ENCODE measurements around the gene SLC22A23.

The SLC22A23 gene

DNA sequence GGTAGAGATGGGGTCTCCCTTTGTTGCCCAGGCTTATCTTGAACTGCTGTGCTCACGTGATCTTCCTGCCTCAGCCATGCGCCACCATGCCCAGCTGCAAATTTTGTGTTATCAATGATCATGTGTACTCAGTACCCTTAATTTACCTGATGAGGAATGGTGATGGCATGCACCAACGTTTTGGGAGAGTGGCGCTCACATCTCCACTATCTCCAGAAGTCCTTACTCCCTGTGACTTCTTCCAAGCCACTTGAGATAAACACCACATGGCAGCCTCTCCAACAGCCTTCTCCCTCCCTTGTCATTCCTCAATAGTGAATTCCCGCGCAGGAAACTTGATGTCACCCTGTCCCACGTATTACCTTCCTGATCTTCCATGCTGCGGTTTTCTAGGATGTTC is 140.0 kb downstream of the SLC22A23 start:
- Histone ChIP-seq H3K4me3 (ENCODE audit: low read length) (no peak overlapping the region), H3K9me2 (replicated peaks; ENCODE audit: control insufficient read depth, low read length) (no peaks in the 10 kb centered on the region), H3F3A (ENCODE audit: control insufficient read depth, insufficient read depth) (no peaks in the 10 kb centered on the region), H3K9me3 (ENCODE audit: control insufficient read depth, insufficient read depth, low read length) (no peaks in the 10 kb centered on the region), H4K20me1 (ENCODE audit: control insufficient read depth, insufficient read depth, low read depth, low read length) (no peaks in the 10 kb centered on the region), H3K4me1 (ENCODE audit: control insufficient read depth, low read length) (no peaks in the 10 kb centered on the region), H3K27ac (ENCODE audit: low read depth, low read length) (no peak overlapping the region), H3K79me2 (ENCODE audit: control insufficient read depth, low read length) (no peaks in the 10 kb centered on the region), H3K36me3 (ENCODE audit: control insufficient read depth, low read length) (no peaks in the 10 kb centered on the region), H3K27me3 (ENCODE audit: control insufficient read depth, low read length) (peaks cover 18% of the 10 kb centered on the region), H3K4me2 (ENCODE audit: low read length) (no peak overlapping the region)
- TF ChIP-seq, protein P1, sequence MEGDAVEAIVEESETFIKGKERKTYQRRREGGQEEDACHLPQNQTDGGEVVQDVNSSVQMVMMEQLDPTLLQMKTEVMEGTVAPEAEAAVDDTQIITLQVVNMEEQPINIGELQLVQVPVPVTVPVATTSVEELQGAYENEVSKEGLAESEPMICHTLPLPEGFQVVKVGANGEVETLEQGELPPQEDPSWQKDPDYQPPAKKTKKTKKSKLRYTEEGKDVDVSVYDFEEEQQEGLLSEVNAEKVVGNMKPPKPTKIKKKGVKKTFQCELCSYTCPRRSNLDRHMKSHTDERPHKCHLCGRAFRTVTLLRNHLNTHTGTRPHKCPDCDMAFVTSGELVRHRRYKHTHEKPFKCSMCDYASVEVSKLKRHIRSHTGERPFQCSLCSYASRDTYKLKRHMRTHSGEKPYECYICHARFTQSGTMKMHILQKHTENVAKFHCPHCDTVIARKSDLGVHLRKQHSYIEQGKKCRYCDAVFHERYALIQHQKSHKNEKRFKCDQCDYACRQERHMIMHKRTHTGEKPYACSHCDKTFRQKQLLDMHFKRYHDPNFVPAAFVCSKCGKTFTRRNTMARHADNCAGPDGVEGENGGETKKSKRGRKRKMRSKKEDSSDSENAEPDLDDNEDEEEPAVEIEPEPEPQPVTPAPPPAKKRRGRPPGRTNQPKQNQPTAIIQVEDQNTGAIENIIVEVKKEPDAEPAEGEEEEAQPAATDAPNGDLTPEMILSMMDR (IDR thresholded peaks at IDR 0.05; ENCODE audit: low read depth, low read length, poor library complexity, severe bottlenecking): no peak

DNA sequence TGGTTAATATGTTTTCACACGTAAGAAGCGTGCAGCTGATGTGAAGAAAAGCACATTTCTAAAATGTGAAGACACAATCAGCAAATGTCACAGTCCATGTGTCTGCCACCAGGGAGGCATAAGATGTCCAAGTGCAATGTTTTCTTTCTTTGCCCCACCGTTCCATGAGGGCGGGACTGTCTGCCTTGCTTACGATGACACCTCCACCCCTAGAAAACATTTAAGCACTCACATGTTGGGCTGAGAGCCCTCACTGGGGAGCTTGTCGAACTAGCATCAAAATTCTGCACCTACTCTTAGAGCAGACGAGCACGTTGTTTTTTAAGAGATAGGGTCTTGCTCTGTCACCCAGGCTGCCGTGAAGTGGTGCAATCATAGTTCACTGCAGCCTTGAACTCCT is 140.5 kb downstream of the SLC22A23 start:
- Histone ChIP-seq H3K4me1 (ENCODE audit: control insufficient read depth, low read length) (no peaks in the 10 kb centered on the region), H3K9me2 (replicated peaks; ENCODE audit: control insufficient read depth, low read length) (no peaks in the 10 kb centered on the region), H3K4me2 (ENCODE audit: low read length) (no peak overlapping the region), H3K27me3 (ENCODE audit: control insufficient read depth, low read length) (peaks cover 15% of the 10 kb centered on the region), H3K79me2 (ENCODE audit: control insufficient read depth, low read length) (no peaks in the 10 kb centered on the region), H3K36me3 (ENCODE audit: control insufficient read depth, low read length) (no peaks in the 10 kb centered on the region), H4K20me1 (ENCODE audit: control insufficient read depth, insufficient read depth, low read depth, low read length) (no peaks in the 10 kb centered on the region), H3K9me3 (ENCODE audit: control insufficient read depth, insufficient read depth, low read length) (no peaks in the 10 kb centered on the region), H3K4me3 (ENCODE audit: low read length) (no peak overlapping the region), H3K27ac (ENCODE audit: low read depth, low read length) (no peak overlapping the region), H3F3A (ENCODE audit: control insufficient read depth, insufficient read depth) (no peaks in the 10 kb centered on the region)
- TF ChIP-seq, protein P1 (IDR thresholded peaks at IDR 0.05; ENCODE audit: low read depth, low read length, poor library complexity, severe bottlenecking): no peak
- no peak for TF ChIP-seq EZH2phosphoT487 (IDR thresholded peaks at IDR 0.05; ENCODE audit: borderline replicate concordance, low read length)

DNA sequence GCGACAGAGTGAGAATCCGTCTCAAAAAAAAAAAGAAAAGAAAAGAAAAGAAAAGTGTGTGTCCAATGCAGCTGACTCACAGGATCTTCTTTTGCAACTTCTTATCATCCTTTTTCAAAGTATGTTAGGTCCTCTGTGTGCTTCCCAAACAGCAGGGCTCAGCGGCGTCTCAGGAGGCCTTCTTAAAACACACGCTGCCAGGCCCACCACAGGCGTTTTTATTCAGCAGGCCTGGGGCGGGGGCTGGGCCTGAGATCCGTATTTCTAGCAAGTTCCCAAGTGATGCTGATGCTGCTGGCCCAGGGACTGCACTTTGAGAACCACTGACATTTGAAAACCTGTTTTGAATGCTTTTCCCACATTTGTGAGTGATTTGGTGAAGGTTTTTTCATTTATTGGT is 141.0 kb downstream of the SLC22A23 start:
- no peaks in the 10 kb centered on the region for H3K36me3 ChIP-seq (ENCODE audit: control insufficient read depth, low read length)
- H3K27me3 ChIP-seq (ENCODE audit: control insufficient read depth, low read length): peaks cover 18% of the 10 kb centered on the region

More for the DNA sequence above, 141.0 kb downstream of the SLC22A23 start:
- Histone ChIP-seq H3K4me1 (ENCODE audit: control insufficient read depth, low read length) (no peaks in the 10 kb centered on the region), H3K27ac (ENCODE audit: low read depth, low read length) (no peak overlapping the region), H3K79me2 (ENCODE audit: control insufficient read depth, low read length) (no peaks in the 10 kb centered on the region), H4K20me1 (ENCODE audit: control insufficient read depth, insufficient read depth, low read depth, low read length) (no peaks in the 10 kb centered on the region), H3K4me2 (ENCODE audit: low read length) (no peak overlapping the region), H3K4me3 (ENCODE audit: low read length) (no peak overlapping the region), H3F3A (ENCODE audit: control insufficient read depth, insufficient read depth) (no peaks in the 10 kb centered on the region), H3K9me2 (replicated peaks; ENCODE audit: control insufficient read depth, low read length) (no peaks in the 10 kb centered on the region), H3K9me3 (ENCODE audit: control insufficient read depth, insufficient read depth, low read length) (no peaks in the 10 kb centered on the region)
- TF ChIP-seq, protein P1 (IDR thresholded peaks at IDR 0.05; ENCODE audit: low read depth, low read length, poor library complexity, severe bottlenecking): no peak
- no peak for TF ChIP-seq EZH2phosphoT487 (IDR thresholded peaks at IDR 0.05; ENCODE audit: borderline replicate concordance, low read length)

All from DOHH2 (cell line).